Measurements from ENCODE around the gene VPS45. TPM values are rescaled to one million over a fixed set of nuclear protein-coding genes. Genes with fewer than 3 reads are reported as not detected.
A peak's percentile ranks its signal among the peaks of the same experiment; 100 is the strongest.
"Not testable (repeated sequence)": the region's sequence is repeated elsewhere in the genome, so short reads cannot be mapped to it uniquely, and the experiment has no call there.

The VPS45 gene
- total RNA-seq, 1 donor from 2014 or later, result 11.3 TPM

DNA sequence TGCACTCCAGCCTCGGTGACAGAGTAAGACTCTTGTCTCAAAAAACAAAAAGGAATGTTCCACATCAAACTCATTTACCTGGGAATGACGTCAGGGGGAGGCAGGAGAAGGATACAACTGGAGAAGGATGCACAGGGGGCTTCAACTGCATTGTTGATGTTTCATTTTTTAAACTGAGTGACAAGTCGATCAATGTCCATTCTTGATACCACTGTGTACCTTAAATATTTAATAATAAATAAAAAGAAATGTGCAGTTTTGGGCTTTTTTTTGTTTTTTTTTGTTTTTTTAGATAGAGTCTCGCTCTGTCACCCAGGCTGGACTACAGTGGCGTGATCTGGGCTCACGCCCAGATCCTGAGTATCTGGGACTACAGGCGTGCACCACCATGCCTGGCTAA is 117.9 kb downstream of the VPS45 start:
- DNase-seq (ENCODE audit: low spot score in 2 of 2), result no peak
- Histone ChIP-seq H3K36me3 (no peaks in the 10 kb centered on the region), H3K4me3 (no peak overlapping the region), H3K4me1 (peaks cover 0 to 11% of the 10 kb centered on the region in 2 donors), H3K9me3 (no peaks in the 10 kb centered on the region), H3K27ac (peak overlapping the region; percentile 77), H3K27me3 (no peaks in the 10 kb centered on the region)
- intact Hi-C loops (cut with DNase I), result no loop called here
- TF ChIP-seq, protein P1, sequence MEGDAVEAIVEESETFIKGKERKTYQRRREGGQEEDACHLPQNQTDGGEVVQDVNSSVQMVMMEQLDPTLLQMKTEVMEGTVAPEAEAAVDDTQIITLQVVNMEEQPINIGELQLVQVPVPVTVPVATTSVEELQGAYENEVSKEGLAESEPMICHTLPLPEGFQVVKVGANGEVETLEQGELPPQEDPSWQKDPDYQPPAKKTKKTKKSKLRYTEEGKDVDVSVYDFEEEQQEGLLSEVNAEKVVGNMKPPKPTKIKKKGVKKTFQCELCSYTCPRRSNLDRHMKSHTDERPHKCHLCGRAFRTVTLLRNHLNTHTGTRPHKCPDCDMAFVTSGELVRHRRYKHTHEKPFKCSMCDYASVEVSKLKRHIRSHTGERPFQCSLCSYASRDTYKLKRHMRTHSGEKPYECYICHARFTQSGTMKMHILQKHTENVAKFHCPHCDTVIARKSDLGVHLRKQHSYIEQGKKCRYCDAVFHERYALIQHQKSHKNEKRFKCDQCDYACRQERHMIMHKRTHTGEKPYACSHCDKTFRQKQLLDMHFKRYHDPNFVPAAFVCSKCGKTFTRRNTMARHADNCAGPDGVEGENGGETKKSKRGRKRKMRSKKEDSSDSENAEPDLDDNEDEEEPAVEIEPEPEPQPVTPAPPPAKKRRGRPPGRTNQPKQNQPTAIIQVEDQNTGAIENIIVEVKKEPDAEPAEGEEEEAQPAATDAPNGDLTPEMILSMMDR (IDR thresholded peaks at IDR 0.05), result no peak

DNA sequence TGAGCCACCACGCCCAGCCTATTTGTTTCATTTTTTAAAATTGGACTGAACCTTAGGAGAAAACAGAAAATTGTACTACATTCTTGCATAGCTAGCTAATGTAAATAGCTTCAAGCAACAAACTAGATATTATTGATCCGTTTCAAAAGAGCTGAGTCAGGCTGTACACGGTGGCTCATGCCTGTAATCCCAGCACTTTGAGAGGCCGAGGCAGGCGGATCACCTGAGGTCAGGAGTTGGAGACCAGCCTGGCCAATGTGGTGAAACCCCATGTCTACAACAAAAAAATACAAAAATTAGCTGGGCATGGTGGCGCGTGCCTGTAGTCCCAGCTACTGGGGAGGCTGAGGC is 118.8 kb downstream of the VPS45 start:
- H3K27me3 ChIP-seq; H3K9me3 ChIP-seq; DNase-seq (ENCODE audit: low spot score in 2 of 2); H3K36me3 ChIP-seq: not testable (repeated sequence)
- Histone ChIP-seq H3K4me3 (peak overlapping the region; percentile 9 to 51), H3K4me1 (peaks cover 0 to 11% of the 10 kb centered on the region in 2 donors), H3K27ac (peak overlapping the region; percentile 77)
- intact Hi-C loops (cut with DNase I), result loop anchor here (2.0 kb wide), 1 partner anchor 24 kb away; no protein-coding TSS in a partner anchor

DNA sequence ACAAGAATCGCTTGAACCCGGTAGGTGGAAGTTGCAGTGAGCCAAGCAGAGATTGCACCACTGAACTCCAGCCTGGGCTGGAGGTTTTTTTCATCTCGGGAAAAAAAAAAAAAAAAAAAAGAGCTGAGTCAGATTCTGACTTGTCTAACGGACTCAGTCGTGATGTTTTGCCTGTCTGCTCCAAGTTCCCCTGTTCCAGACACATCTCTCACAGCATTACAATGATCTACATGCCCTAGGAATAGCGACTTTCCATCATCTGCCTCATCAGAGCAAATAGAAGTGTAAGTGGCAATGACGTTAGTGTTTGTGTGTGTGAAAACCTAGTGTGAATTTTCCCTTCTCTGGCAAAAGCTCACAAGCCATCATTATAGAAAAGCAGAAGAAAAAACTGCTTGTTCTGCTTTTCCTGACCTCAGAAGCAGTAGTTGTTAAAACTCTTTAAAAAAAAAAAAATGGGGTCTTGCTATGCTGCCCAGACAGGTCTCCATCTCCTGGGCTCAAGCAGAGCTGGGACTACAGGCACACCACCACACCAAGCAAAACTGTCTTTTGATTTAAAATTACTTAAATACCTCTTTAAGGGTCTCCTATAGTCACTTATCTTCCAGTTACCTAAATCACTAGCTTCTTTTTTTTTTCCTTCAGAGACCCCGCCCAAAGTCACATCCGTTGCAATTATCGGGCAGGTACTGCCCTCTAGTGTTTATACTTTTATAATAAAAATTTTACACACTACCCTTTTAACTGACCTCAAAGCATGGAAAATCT is 119.4 kb downstream of the VPS45 start:
- DNase-seq (ENCODE audit: low spot score in 2 of 2), result no peak

DNA sequence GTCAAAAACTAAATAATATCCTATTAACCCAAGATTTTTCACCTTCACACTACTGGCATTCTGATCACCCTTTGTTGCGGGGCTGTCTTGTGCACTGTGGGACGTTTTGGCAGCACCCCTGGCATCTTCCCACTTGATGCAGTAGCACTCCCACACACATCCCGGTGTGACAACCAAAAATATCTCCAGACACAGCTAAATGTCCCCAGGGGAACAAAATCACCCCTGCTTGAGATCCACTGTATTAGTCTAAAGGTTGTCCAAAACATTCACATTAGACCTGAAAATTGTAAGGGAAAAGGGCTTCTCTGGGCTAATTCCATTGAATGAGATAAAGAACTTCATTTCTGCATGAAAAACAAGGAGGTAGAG is 120.0 kb downstream of the VPS45 start:
- no peak for DNase-seq (ENCODE audit: low spot score in 2 of 2)
- intact Hi-C loops (cut with DNase I), result loop anchor here (1.0 to 2.0 kb wide), 4 partner anchors 25 to 226 kb away; no protein-coding TSS in a partner anchor
- H3K27me3 ChIP-seq, result no peaks in the 10 kb centered on the region
- no peak overlapping the region for H3K4me3 ChIP-seq
- H3K9me3 ChIP-seq, result no peaks in the 10 kb centered on the region
- H3K36me3 ChIP-seq, result no peaks in the 10 kb centered on the region
- TF ChIP-seq, protein P1 (IDR thresholded peaks at IDR 0.05), result no peak
- peaks cover 0 to 15% of the 10 kb centered on the region in 2 donors for H3K4me1 ChIP-seq
- H3K27ac ChIP-seq, result peak overlapping the region; percentile 77

More for the DNA sequence above, 119.4 kb downstream of the VPS45 start:
- peak overlapping the region; percentile 77 for H3K27ac ChIP-seq
- intact Hi-C loops (cut with DNase I), result loop anchor here (1.0 to 2.0 kb wide), 4 partner anchors 24 to 226 kb away; no protein-coding TSS in a partner anchor
- H3K27me3 ChIP-seq, result no peaks in the 10 kb centered on the region
- H3K4me3 ChIP-seq, result peak overlapping the region; percentile 9 to 51
- no peaks in the 10 kb centered on the region for H3K36me3 ChIP-seq
- peaks cover 0 to 11% of the 10 kb centered on the region in 2 donors for H3K4me1 ChIP-seq
- H3K9me3 ChIP-seq, result no peaks in the 10 kb centered on the region
- TF ChIP-seq, protein P1 (IDR thresholded peaks at IDR 0.05), result peak; percentile 49 to 62 (median 55)

GRCh38 chr1:150192012-150192411 is 124.4 kb downstream of the VPS45 start:
- H3K9me3 ChIP-seq, result no peaks in the 10 kb centered on the region
- peaks cover 0 to 14% of the 10 kb centered on the region in 2 donors for H3K4me1 ChIP-seq
- no peaks in the 10 kb centered on the region for H3K27me3 ChIP-seq
- TF ChIP-seq, protein P1 (IDR thresholded peaks at IDR 0.05), result no peak
- peak overlapping the region; percentile 53 to 57 for H3K27ac ChIP-seq
- no peaks in the 10 kb centered on the region for H3K36me3 ChIP-seq
- no peak overlapping the region for H3K4me3 ChIP-seq
- peak in 1 of 2 donors; percentile 60 for DNase-seq (ENCODE audit: low spot score in 2 of 2)
- intact Hi-C loops (cut with DNase I), result loop anchor here (1.0 kb wide), 1 partner anchor 21 kb away; no protein-coding TSS in a partner anchor

DNA sequence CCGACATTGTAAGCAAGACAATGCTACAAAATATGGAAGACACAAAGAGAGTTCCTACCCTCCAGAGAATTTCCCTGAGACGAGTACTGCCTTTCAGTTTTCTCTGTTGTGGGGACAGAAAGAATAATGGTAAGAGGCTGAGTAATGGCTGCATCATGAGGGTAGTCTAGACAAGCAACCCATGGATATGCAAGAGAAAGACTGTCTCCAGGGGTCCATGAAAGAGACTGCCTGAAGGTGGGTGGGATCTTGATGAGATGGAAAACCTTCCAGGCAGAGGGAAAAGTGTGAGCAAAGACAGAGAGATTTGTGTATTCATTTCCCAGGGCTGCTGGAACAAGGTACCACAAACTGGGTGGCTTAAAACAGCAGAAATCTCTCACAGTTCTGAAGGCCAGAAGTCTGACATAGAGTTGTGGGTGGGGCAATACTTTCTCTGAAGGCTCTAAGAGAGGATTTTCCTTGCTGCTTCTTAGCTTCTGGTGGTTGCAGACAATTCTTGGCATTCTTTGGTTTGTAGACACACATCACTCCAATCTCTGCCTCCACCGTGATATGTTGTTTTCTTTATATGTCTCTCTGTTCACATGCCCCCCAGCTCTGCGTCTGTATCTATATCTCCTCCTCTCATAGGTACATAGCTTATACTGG is 126.9 kb downstream of the VPS45 start:
- intact Hi-C loops (cut with DNase I), result no loop called here
- DNase-seq (ENCODE audit: low spot score in 2 of 2), result peak in 1 of 2 donors; percentile 11
- no peaks in the 10 kb centered on the region for H3K9me3 ChIP-seq
- H3K27me3 ChIP-seq, result no peaks in the 10 kb centered on the region
- no peak overlapping the region for H3K4me3 ChIP-seq
- H3K36me3 ChIP-seq, result no peaks in the 10 kb centered on the region
- TF ChIP-seq, protein P1 (IDR thresholded peaks at IDR 0.05), result no peak
- no peak overlapping the region for H3K27ac ChIP-seq
- H3K4me1 ChIP-seq, result peaks cover 0 to 7% of the 10 kb centered on the region in 2 donors
